Measurements from ENCODE around the gene LRRC8C.

Gene LRRC8C

GRCh38 chr1:89602871-89603404 lies 30.0 kb upstream of the LRRC8C start:
- peaks cover 87% of the 10 kb centered on the region for H3K4me1 Mint-ChIP-seq (ENCODE audit: low read depth)
- H3K9me3 Mint-ChIP-seq = no peaks in the 10 kb centered on the region
- no peaks in the 10 kb centered on the region for H3K27me3 Mint-ChIP-seq (ENCODE audit: low read depth)
- H3K36me3 Mint-ChIP-seq (ENCODE audit: low read depth) = peaks cover 6% of the 10 kb centered on the region
- DNase-seq (ENCODE audit: low spot score) = no peak
- H3K27ac Mint-ChIP-seq = peak overlapping the region; percentile 99
- peak overlapping the region; percentile 64 for H3K4me3 Mint-ChIP-seq

DNA sequence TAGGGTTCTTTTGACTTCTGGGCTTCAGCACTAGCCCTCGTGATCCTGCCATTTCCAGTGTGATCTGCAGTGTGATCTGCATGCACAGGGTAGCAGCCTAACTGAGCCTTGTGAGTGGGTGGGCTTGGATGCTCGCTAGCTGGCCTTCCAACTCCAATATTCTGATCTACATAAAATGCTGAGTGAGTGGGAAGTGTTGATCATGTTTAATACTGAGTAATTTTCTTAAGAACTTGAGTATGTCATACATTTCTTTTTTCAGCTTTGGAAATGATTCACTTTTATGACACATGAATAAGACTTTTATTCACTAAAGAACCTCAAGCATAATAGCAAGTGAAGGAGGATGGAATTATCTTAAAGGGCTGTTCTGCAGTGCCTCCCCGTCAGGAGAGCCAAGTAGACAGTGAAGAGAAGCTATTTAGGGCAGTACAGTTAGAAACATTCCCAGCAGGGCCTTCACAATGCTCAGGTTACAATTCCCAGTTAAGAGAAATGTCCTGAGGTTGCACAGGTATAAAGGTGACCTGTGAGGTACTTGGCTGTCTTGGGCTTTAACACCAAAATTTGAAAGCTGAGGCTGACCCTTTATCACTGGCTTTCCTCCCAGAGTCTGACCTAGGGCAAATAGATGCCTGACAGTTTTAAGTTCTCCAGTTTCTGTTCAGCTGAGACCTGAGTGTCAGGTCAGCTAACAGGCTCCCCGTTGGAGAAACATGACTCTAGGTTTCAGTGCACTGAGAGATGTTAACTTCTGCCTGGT lies 29.1 kb upstream of the LRRC8C start:
- peaks cover 89% of the 10 kb centered on the region for H3K4me1 Mint-ChIP-seq (ENCODE audit: low read depth)
- no peaks in the 10 kb centered on the region for H3K9me3 Mint-ChIP-seq
- peak overlapping the region; percentile 64 for H3K4me3 Mint-ChIP-seq
- peak; percentile 68 for DNase-seq (ENCODE audit: low spot score)
- peak overlapping the region; percentile 99 for H3K27ac Mint-ChIP-seq
- H3K27me3 Mint-ChIP-seq (ENCODE audit: low read depth) = no peaks in the 10 kb centered on the region
- H3K36me3 Mint-ChIP-seq (ENCODE audit: low read depth) = peaks cover 8% of the 10 kb centered on the region

DNA sequence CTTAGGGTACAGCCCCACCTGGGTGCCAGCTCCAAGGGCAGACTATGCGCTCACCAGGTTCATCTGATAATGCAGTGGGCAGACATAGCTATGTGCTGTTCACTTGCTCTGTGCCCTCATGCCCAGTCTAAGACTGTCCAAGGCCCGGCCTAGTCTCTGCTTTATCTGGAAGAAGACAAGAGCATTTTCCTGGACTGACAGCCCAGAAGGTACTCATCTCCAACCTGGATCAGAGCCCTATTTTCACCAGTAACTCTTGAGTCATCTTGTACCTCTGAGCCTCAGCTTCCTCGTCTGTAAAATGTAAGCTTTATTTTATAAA lies 28.5 kb upstream of the LRRC8C start:
- Mint-ChIP-seq H3K27ac (peak overlapping the region; percentile 99), H3K9me3 (no peaks in the 10 kb centered on the region), H3K36me3 (ENCODE audit: low read depth) (peaks cover 12% of the 10 kb centered on the region), H3K4me3 (peak overlapping the region; percentile 36), H3K27me3 (ENCODE audit: low read depth) (no peaks in the 10 kb centered on the region), H3K4me1 (ENCODE audit: low read depth) (peaks cover 88% of the 10 kb centered on the region)
- DNase-seq (ENCODE audit: low spot score) = no peak

GRCh38 chr1:89605692-89606091 lies 27.2 kb upstream of the LRRC8C start:
- H3K27ac Mint-ChIP-seq = peak overlapping the region; percentile 99
- no peaks in the 10 kb centered on the region for H3K9me3 Mint-ChIP-seq
- peak overlapping the region; percentile 56 for H3K4me3 Mint-ChIP-seq
- DNase-seq (ENCODE audit: low spot score) = no peak
- peaks cover 89% of the 10 kb centered on the region for H3K4me1 Mint-ChIP-seq (ENCODE audit: low read depth)
- no peaks in the 10 kb centered on the region for H3K27me3 Mint-ChIP-seq (ENCODE audit: low read depth)
- peaks cover 12% of the 10 kb centered on the region for H3K36me3 Mint-ChIP-seq (ENCODE audit: low read depth)

DNA sequence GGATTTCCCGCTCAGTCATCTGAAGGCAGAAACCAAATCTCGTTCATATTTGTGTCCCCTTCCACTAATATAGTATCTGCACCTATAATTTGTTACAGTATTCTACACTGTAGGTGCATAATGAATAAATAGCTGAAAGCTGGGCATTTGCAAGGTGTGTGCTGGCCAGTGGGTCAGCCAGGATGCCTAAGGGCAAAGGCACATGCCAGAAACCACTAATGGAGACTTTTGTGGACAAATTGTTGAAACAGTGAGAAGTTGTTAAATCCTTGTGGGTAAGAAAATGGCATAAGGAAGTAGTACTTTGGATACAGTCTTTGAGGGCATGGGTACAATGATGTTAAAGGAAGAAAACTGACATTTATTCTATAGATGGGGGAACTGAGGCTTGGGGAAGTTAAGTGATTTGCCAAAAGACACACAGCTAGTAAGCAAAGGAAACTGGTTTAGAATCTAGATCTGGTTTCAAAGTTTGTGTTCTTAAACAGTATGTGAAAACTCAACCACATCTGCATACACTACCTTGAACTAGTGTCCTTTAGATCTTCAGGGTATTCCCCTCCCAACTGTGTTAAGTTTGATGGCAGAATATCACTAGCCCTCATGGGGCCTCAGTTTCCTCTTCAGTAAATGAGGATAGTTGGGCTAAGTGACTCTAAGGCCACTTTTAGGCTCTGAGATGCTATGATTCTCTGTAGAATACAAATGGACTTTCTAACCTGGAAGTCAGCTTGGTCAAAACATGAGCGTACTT lies 26.5 kb upstream of the LRRC8C start:
- Mint-ChIP-seq H3K27ac (peak overlapping the region; percentile 99), H3K27me3 (ENCODE audit: low read depth) (no peaks in the 10 kb centered on the region), H3K4me1 (ENCODE audit: low read depth) (peaks cover 89% of the 10 kb centered on the region), H3K36me3 (ENCODE audit: low read depth) (peaks cover 12% of the 10 kb centered on the region), H3K4me3 (peak overlapping the region; percentile 67), H3K9me3 (no peaks in the 10 kb centered on the region)
- DNase-seq (ENCODE audit: low spot score) = no peak

DNA sequence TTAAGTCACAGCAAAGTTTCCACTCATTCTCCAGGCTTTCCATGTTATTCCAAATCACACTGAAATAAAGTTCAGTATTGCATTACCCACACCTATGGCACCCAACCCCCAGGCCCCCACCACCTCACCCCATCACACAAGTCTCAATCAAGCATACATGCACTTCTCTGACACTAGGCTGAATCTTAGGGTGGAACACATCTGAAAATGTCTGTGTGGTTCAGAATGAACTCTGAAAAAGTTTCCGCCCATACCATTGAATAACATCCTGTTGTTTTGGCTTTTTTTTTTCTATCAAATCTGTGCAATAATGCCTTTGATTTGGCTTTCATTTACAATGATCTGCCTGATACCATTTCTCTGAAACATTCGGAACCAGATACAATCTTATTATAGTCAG lies 25.8 kb upstream of the LRRC8C start:
- peaks cover 12% of the 10 kb centered on the region for H3K36me3 Mint-ChIP-seq (ENCODE audit: low read depth)
- H3K4me3 Mint-ChIP-seq = peak overlapping the region; percentile 67
- H3K9me3 Mint-ChIP-seq = no peaks in the 10 kb centered on the region
- H3K27ac Mint-ChIP-seq = peak overlapping the region; percentile 99
- H3K4me1 Mint-ChIP-seq (ENCODE audit: low read depth) = peaks cover 87% of the 10 kb centered on the region
- no peaks in the 10 kb centered on the region for H3K27me3 Mint-ChIP-seq (ENCODE audit: low read depth)
- no peak for DNase-seq (ENCODE audit: low spot score)

GRCh38 chr1:89607586-89608318 lies 25.2 kb upstream of the LRRC8C start:
- H3K9me3 Mint-ChIP-seq = no peaks in the 10 kb centered on the region
- H3K4me3 Mint-ChIP-seq = peak overlapping the region; percentile 90
- H3K27me3 Mint-ChIP-seq (ENCODE audit: low read depth) = no peaks in the 10 kb centered on the region
- peaks cover 12% of the 10 kb centered on the region for H3K36me3 Mint-ChIP-seq (ENCODE audit: low read depth)
- peaks cover 87% of the 10 kb centered on the region for H3K4me1 Mint-ChIP-seq (ENCODE audit: low read depth)
- peak overlapping the region; percentile 99 for H3K27ac Mint-ChIP-seq
- DNase-seq (ENCODE audit: low spot score) = no peak

- Mint-ChIP-seq H3K27ac (peak overlapping the region; percentile 99), H3K36me3 (ENCODE audit: low read depth) (peaks cover 12% of the 10 kb centered on the region), H3K4me1 (ENCODE audit: low read depth) (peaks cover 84% of the 10 kb centered on the region), H3K4me3 (peak overlapping the region; percentile 90), H3K9me3 (no peaks in the 10 kb centered on the region), H3K27me3 (ENCODE audit: low read depth) (no peaks in the 10 kb centered on the region)
- peak; percentile 80 for DNase-seq (ENCODE audit: low spot score)
These were observed 24.5 kb upstream of the LRRC8C start for GRCh38 chr1:89608319-89608983.

- Mint-ChIP-seq H3K4me3 (peak overlapping the region; percentile 90), H3K36me3 (ENCODE audit: low read depth) (peaks cover 9% of the 10 kb centered on the region), H3K27ac (peak overlapping the region; percentile 99), H3K9me3 (no peaks in the 10 kb centered on the region), H3K27me3 (ENCODE audit: low read depth) (no peaks in the 10 kb centered on the region), H3K4me1 (ENCODE audit: low read depth) (peaks cover 79% of the 10 kb centered on the region)
- DNase-seq (ENCODE audit: low spot score) = peak; percentile 73
These were observed 23.8 kb upstream of the LRRC8C start for GRCh38 chr1:89608984-89609725.

DNA sequence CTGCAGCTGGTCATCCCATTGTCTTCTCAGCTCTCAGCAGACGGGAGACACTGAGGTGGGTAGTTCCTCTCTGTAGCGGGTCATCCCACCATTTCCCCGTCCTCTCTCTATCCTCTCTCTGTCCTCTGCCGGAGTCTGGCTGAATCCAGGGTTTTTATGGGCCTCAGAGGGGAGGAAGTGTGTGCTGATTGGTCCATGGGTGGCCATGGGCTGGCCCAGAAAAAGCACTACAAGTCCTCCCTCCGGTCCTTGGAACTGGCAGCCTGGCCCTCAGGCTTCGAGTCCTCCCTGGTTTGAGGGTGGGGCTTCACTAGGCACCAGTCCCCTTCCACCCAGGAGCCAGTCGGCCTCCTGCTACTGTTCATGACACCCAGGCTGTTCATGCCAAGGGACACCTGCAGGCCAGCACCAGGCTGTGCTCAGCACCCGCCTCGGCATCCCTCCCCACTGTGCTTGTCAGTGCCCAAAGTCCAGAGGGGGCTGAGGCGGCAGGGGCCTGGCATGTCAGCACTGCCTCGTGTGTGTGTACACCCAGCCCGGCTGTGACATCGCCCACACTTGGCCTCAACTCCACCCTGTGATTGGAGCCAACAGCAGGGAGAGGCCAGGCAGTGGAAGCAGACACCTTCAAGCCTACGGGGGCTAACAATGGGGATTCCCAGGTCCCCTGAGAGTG lies 23.0 kb upstream of the LRRC8C start:
- H3K27ac Mint-ChIP-seq = peak overlapping the region; percentile 99
- peak overlapping the region; percentile 90 for H3K4me3 Mint-ChIP-seq
- no peaks in the 10 kb centered on the region for H3K27me3 Mint-ChIP-seq (ENCODE audit: low read depth)
- peak; percentile 64 for DNase-seq (ENCODE audit: low spot score)
- peaks cover 11% of the 10 kb centered on the region for H3K36me3 Mint-ChIP-seq (ENCODE audit: low read depth)
- H3K9me3 Mint-ChIP-seq = no peaks in the 10 kb centered on the region
- H3K4me1 Mint-ChIP-seq (ENCODE audit: low read depth) = peaks cover 79% of the 10 kb centered on the region

- peaks cover 76% of the 10 kb centered on the region for H3K4me1 Mint-ChIP-seq (ENCODE audit: low read depth)
- peak overlapping the region; percentile 90 for H3K4me3 Mint-ChIP-seq
- no peaks in the 10 kb centered on the region for H3K9me3 Mint-ChIP-seq
- H3K27me3 Mint-ChIP-seq (ENCODE audit: low read depth) = no peaks in the 10 kb centered on the region
- H3K27ac Mint-ChIP-seq = peak overlapping the region; percentile 99
- H3K36me3 Mint-ChIP-seq (ENCODE audit: low read depth) = peaks cover 11% of the 10 kb centered on the region
- DNase-seq (ENCODE audit: low spot score) = peak; percentile 62
These were observed 22.4 kb upstream of the LRRC8C start for GRCh38 chr1:89610457-89611011.

- no peaks in the 10 kb centered on the region for H3K27me3 Mint-ChIP-seq (ENCODE audit: low read depth)
- H3K4me3 Mint-ChIP-seq = peak overlapping the region; percentile 79
- H3K27ac Mint-ChIP-seq = peak overlapping the region; percentile 97
- peaks cover under 1% of the 10 kb centered on the region for H3K9me3 Mint-ChIP-seq
- H3K4me1 Mint-ChIP-seq (ENCODE audit: low read depth) = peaks cover 74% of the 10 kb centered on the region
- DNase-seq (ENCODE audit: low spot score) = no peak
- H3K36me3 Mint-ChIP-seq (ENCODE audit: low read depth) = peaks cover 21% of the 10 kb centered on the region
These were observed 21.2 kb upstream of the LRRC8C start for GRCh38 chr1:89611721-89612120.

Measured in T-helper 2 cell treated with Interferon-gamma antibody and Interleukin-4, amounts not matched to agents 5 μg/mL and 100 μg/mL, for 36 hours (primary cell).